Left lung (tissue), 10 donors: ENCODE results near the gene GRIPAP1. TPM values are rescaled to one million over a fixed set of nuclear protein-coding genes. Genes with fewer than 3 reads are reported as not detected.

ENCODE experiments used
- ATAC-seq: fragments of 200-7000 bp; cut with Tn5 transposase; one replicate; pipeline ENCODE4 v1.9.1; 2020; ENCODE audit warnings: moderate library complexity
- DNase-seq, 4 donors: peaks; one replicate each; pipeline ENCODE4 v3.0.0-alpha.2; 2013 to 2020
- H3K27ac ChIP-seq, 2 donors: fragments of 200-600 bp; sonication (generic) in 1 of 2; one replicate each; pipeline versions ENCODE4 v1.5.0 to v1.8.0; 2020 to 2021
- H3K27me3 ChIP-seq, 2 donors: fragments of 200-600 bp; sonication (generic) in 1 of 2; one replicate each; pipeline versions ENCODE4 v1.5.0 to v1.8.0; 2020 to 2021
- H3K36me3 ChIP-seq, 2 donors: fragments of 200-600 bp; sonication (generic) in 1 of 2; one replicate each; pipeline versions ENCODE4 v1.5.0 to v1.8.0; 2020 to 2021
- H3K4me1 ChIP-seq, 2 donors: fragments of 200-600 bp; one replicate each; pipeline ENCODE4 v1.8.0; 2021
- H3K4me3 ChIP-seq, 2 donors: fragments of 200-600 bp; sonication (generic) in 1 of 2; one replicate each; pipeline versions ENCODE4 v1.5.0 to v1.8.0; 2020 to 2021; ENCODE audit warnings: mild to moderate bottlenecking in 1 of 2
- H3K9me3 ChIP-seq, 2 donors: fragments of 200-600 bp; sonication (generic) in 1 of 2; one replicate each; pipeline versions ENCODE4 v1.5.0 to v1.8.0; 2020 to 2021
- CTCF ChIP-seq, 2 donors: fragments of 200-600 bp; sonication (generic) in 1 of 2; IDR thresholded peaks; one replicate each; pipeline versions ENCODE4 v1.5.0 to v1.8.0; 2021; ENCODE audit warnings: antibody characterized with exemption in 2 of 2
- intact Hi-C, 2 donors: fragments of 100-400 bp; cut with DNase I; formaldehyde crosslinking; loops; one replicate each; pipeline versions ENCODE4 v1.11.2 to v1.14.2; 2022
- polyA plus RNA-seq, 6 donors: library from polyadenylated mRNA; unstranded; fragments of 120-200 nt; gene quantifications; one replicate each; pipeline ENCODE4 v1.2.1, GENCODE V29; 2013; ENCODE audit not compliant: insufficient read length in 6 of 6
- total RNA-seq, 2 donors: library from RNA; stranded (reverse); fragmentation: NEBNext Ultra II Directional; extraction: Animal tissue kit (Norgen Biotek cat#: 25700); gene quantifications; one replicate each; pipeline ENCODE4 v1.2.1, GENCODE V29; 2021
- donor health status: DM: no; HTN: yes; CAD: no.
- donor health status: DM: no; HTN: no; CAD: no.

Gene GRIPAP1
- total and polyA plus RNA-seq, 8 donors: 36.1 to 67.1 (median 57.6) TPM

DNA sequence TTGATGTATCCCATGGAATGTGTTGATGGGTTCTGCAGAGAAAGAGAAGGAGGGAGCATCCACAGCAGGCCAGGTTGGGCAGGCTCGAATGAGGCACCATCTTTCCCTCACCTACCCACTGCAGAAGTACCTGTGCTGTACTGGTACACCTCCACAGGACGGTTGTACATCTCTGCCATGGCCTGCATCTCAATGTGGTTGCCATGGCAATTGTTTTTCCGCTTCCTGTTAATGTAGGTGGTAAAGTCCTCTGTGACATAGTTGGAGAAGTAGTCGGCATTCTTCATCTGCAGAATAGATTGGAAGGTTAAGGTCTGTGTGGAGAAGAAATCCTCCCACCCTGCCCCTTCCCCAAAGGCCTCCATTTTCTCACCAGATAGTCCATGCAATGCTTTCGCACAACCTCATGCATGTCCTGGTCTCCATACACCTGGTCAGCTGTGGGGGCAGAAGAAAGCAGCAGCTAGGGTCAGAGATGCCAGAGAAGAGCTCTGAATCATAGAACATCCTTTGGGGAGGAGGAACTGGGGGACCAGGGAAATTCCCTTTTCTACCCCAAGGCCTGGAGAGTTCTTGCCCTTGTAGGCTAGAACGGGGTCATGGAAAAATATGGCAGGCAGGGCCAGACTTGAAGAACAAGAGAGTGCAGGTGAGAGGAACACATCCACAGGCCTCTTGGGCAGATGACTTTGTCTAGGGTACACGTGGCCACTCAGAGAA, 67.3 kb downstream of the GRIPAP1 start:
- Histone ChIP-seq H3K27ac (peak overlapping the region in 1 of 2 donors; percentile 64), H3K9me3 (no peaks in the 10 kb centered on the region), H3K4me1 (peaks cover 4 to 51% of the 10 kb centered on the region in 2 donors), H3K27me3 (no peaks in the 10 kb centered on the region), H3K36me3 (peaks cover 0 to 28% of the 10 kb centered on the region in 2 donors), H3K4me3 (no peak overlapping the region)
- no peak for DNase-seq
- no peak for ATAC-seq
- no peak for TF ChIP-seq CTCF (IDR thresholded peaks at IDR 0.05)
- intact Hi-C loops: no loop called here

DNA sequence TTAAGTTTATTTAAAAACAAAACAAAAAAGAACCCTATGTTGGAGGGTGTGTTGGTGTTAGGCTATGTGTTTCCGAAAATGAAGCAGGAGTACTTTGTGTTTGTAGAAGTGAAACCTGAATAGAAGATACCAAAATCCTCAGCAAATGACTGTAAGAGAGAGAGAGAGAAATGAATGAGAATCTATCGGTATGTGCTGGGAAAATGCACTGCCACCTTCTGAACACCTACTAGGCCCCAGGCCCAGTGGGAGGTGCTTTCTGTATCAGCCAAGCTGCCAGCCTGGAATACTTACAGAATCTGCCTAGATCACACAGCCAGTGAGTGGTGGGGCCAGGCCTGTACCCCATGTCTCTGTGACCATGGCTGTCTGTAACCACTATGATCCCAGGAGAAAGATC, 68.3 kb downstream of the GRIPAP1 start:
- H3K36me3 ChIP-seq: peaks cover 0 to 31% of the 10 kb centered on the region in 2 donors
- no peak for TF ChIP-seq CTCF (IDR thresholded peaks at IDR 0.05)
- no peaks in the 10 kb centered on the region for H3K9me3 ChIP-seq
- peaks cover 4 to 42% of the 10 kb centered on the region in 2 donors for H3K4me1 ChIP-seq
- intact Hi-C loops: no loop called here
- ATAC-seq (no peak), DNase-seq (no peak)
- H3K4me3 ChIP-seq: no peak overlapping the region
- no peak overlapping the region for H3K27ac ChIP-seq
- no peaks in the 10 kb centered on the region for H3K27me3 ChIP-seq

- Histone ChIP-seq H3K4me1 (no peaks in the 10 kb centered on the region), H3K4me3 (no peak overlapping the region), H3K27ac (no peak overlapping the region), H3K27me3 (no peaks in the 10 kb centered on the region), H3K9me3 (no peaks in the 10 kb centered on the region), H3K36me3 (peaks cover 0 to 45% of the 10 kb centered on the region in 2 donors)
- ATAC-seq: no peak
- intact Hi-C loops: no loop called here
- DNase-seq: no peak
- TF ChIP-seq CTCF (IDR thresholded peaks at IDR 0.05): no peak
Observed at GRCh38 chrX:48927736-48928382, 74.2 kb downstream of the GRIPAP1 start.

DNA sequence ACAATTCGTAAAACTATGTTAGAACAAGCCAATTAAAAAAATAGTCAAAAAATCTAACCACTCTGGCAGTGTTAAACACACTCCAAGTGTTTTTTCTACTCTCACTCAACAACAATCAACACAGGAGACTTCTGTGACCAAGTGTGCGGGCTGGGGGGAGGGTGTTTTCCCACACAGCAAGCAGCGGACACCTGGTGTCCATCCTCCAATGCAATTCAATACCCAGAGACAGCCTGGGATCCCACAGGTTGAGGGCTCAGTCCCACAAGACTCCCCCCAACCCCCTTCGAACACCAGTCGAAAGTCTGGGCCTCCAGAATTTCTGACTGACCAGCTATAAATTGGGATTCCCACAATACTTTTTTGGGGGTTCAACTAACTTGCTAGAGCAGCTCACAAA, 74.9 kb downstream of the GRIPAP1 start:
- no peaks in the 10 kb centered on the region for H3K4me1 ChIP-seq
- H3K27me3 ChIP-seq: no peaks in the 10 kb centered on the region
- H3K9me3 ChIP-seq: no peaks in the 10 kb centered on the region
- intact Hi-C loops: no loop called here
- H3K36me3 ChIP-seq: peaks cover 0 to 50% of the 10 kb centered on the region in 2 donors
- H3K27ac ChIP-seq: no peak overlapping the region
- no peak overlapping the region for H3K4me3 ChIP-seq
- no peak for DNase-seq
- ATAC-seq: no peak
- no peak for TF ChIP-seq CTCF (IDR thresholded peaks at IDR 0.05)

GRCh38 chrX:48924270-48924669, 77.8 kb downstream of the GRIPAP1 start:
- H3K36me3 ChIP-seq: peaks cover 0 to 38% of the 10 kb centered on the region in 2 donors
- H3K4me3 ChIP-seq: no peak overlapping the region
- no peak overlapping the region for H3K27ac ChIP-seq
- H3K4me1 ChIP-seq: peaks cover 3 to 9% of the 10 kb centered on the region in 2 donors
- ATAC-seq (no peak), DNase-seq (no peak)
- no peaks in the 10 kb centered on the region for H3K27me3 ChIP-seq
- intact Hi-C loops: no loop called here
- TF ChIP-seq CTCF (IDR thresholded peaks at IDR 0.05): no peak
- H3K9me3 ChIP-seq: no peaks in the 10 kb centered on the region
